NB4 (cell line): ENCODE results near the gene RPS5.

Source experiments
- DNase-seq: peaks from one replicate; pipeline ENCODE4 v3.0.0; 2010; ENCODE audit warnings: low read depth
- H3K4me3 ChIP-seq: one replicate; pipeline ENCODE4 v1.5.1; 2011; ENCODE audit warnings: mild to moderate bottlenecking, low read depth, low read length, moderate library complexity
- MYC ChIP-seq: IDR thresholded peaks from 2 replicates; pipeline ENCODE4 v1.6.1; 2011; ENCODE audit warnings: low read depth, low read length
- POLR2A ChIP-seq: IDR thresholded peaks from 2 replicates; pipeline ENCODE4 v1.6.1; 2011; ENCODE audit warnings: mild to moderate bottlenecking; ENCODE audit not compliant: insufficient read length; ENCODE audit errors: extremely low read depth
- TF ChIP-seq, protein P1 (sequence below): IDR thresholded peaks from 2 replicates; pipeline ENCODE4 v1.6.1; 2011; ENCODE audit warnings: low read depth, low read length
- TF ChIP-seq, protein P2 (sequence below): IDR thresholded peaks from one replicate; pipeline ENCODE4 v1.5.1; 2012; ENCODE audit warnings: low read depth, low read length

Gene RPS5

DNA sequence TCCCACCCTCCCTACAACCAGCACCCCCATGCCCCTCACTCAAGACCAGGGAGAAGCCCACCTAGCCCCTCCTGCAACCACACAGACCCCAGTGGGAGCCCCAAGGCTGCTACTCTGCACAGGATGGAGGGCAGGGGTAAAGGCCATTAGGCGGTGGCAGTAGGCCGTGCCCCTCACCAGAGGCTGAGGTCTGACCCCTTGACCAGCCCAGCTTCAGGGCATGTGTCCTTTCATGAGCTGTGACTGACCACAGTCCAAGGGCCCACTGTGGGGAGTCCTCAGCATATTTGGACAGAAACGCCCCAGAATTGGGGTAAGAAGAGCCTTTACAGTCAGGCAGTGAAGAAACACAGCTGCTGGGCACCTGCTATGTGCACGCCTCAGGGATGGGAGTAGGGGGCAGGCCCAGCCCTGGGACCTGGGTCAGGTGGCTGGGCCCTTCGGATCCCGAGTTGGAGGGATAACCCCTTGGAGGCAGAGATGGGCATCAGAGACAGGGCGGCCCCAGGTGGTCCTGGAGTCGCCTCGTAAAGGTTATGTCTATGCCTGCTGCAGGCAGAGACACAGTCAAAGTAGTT, 1.7 kb upstream of the RPS5 start:
- peak overlapping the region; percentile 82 for H3K4me3 ChIP-seq
- DNase-seq, result no peak
- TF ChIP-seq POLR2A (no peak), MYC (no peak)
- TF ChIP-seq, protein P1, sequence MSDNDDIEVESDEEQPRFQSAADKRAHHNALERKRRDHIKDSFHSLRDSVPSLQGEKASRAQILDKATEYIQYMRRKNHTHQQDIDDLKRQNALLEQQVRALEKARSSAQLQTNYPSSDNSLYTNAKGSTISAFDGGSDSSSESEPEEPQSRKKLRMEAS, result no peak
- TF ChIP-seq, protein P2, sequence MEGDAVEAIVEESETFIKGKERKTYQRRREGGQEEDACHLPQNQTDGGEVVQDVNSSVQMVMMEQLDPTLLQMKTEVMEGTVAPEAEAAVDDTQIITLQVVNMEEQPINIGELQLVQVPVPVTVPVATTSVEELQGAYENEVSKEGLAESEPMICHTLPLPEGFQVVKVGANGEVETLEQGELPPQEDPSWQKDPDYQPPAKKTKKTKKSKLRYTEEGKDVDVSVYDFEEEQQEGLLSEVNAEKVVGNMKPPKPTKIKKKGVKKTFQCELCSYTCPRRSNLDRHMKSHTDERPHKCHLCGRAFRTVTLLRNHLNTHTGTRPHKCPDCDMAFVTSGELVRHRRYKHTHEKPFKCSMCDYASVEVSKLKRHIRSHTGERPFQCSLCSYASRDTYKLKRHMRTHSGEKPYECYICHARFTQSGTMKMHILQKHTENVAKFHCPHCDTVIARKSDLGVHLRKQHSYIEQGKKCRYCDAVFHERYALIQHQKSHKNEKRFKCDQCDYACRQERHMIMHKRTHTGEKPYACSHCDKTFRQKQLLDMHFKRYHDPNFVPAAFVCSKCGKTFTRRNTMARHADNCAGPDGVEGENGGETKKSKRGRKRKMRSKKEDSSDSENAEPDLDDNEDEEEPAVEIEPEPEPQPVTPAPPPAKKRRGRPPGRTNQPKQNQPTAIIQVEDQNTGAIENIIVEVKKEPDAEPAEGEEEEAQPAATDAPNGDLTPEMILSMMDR, result no peak

DNA sequence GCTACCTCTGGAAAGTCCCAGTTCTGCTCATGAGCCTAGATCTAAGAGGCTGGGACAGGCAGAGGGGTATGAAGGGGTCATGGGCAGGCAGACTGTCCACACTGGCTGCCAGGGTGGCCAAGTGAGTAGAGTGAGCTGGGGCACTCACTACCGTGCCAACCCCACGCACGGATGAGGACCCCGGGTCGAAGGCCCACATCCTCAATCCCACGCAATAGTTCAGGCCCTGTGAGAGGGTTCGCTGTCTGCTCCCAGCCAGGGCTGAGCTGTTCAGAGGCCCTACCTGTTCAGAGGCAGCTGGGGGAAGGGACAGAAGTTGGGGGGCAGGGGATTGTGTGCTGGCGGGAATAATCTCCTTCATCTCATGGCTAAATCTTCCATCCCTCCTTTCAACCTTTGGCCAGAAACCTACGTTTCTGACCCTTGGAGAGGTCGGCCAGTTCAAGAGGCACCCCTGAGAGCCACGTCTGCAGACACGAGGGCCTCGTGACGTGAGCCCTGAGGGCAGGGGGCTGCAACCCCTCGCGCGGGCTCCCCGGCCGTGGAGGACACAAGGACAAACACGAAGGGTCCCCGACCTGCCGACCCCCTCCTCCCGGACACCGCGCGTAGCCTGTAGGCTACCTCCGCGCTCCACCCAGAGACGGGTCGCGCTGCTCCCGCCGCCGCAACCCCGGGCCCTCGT, 1.0 kb upstream of the RPS5 start:
- peak overlapping the region; percentile 82 for H3K4me3 ChIP-seq
- peak; percentile 48 for DNase-seq
- TF ChIP-seq MYC, result no peak

DNA sequence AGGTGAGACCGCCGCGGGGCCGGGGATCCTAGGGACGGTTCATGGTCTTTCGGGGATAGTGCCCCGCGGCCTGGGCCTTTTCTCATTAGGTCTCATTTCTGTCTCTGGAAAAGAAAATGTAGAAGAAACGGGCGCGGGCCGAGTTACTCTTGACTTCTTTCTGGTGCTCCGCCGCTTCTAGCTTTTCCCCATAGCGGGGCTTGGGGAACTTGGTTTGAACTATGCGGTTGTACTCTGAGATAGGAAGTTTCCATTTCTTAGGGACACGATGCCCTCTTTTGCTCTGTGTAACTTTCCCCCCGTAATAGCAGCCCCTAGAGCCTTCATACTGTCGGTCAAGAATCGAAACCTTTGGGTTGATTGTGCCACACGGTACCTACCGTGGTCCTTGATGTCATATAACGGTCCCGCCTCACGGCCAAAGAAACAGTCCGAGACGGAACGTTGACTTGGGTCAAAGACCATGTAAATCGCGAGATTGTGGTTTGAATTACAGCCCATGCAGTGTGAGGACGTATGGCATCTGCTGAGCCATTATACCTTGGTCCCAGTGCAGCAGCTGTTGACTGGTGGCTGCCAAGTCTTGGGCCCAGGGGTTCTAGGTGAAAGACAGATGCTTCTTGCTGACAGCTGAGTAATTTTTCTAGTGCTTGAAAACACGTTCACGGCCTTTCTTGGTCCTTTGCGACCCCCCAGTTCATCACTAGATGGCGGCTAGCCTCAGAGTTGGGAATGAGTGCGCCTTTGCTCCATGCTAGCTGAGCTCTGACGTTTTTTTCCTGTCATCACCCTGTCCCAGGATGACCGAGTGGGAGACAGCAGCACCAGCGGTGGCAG, 487 bp downstream of the RPS5 start:
- no peak for DNase-seq
- TF ChIP-seq, protein P1, result no peak
- no peak for TF ChIP-seq POLR2A
- TF ChIP-seq MYC, result 0 out of 2 replicates have a peak, but pooled peaks have one; percentile 12
- TF ChIP-seq, protein P2, result no peak
- H3K4me3 ChIP-seq, result peak overlapping the region; percentile 99

DNA sequence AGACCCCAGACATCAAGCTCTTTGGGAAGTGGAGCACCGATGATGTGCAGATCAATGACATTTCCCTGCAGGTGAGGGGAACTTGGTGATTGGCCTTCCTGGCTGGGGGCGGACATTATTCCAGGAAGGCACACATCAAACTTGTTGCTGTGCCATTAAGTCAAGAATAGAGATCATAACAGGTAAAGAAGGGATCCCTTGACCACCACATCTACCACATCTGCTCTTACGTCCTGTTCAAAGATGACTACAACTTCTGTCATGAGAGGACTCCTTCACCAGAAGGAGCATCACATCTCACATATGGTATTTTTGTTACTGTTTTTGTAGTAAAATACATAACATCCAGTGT, 1.1 kb downstream of the RPS5 start:
- DNase-seq, result no peak
- TF ChIP-seq MYC, result no peak
- H3K4me3 ChIP-seq, result peak overlapping the region; percentile 99

DNA sequence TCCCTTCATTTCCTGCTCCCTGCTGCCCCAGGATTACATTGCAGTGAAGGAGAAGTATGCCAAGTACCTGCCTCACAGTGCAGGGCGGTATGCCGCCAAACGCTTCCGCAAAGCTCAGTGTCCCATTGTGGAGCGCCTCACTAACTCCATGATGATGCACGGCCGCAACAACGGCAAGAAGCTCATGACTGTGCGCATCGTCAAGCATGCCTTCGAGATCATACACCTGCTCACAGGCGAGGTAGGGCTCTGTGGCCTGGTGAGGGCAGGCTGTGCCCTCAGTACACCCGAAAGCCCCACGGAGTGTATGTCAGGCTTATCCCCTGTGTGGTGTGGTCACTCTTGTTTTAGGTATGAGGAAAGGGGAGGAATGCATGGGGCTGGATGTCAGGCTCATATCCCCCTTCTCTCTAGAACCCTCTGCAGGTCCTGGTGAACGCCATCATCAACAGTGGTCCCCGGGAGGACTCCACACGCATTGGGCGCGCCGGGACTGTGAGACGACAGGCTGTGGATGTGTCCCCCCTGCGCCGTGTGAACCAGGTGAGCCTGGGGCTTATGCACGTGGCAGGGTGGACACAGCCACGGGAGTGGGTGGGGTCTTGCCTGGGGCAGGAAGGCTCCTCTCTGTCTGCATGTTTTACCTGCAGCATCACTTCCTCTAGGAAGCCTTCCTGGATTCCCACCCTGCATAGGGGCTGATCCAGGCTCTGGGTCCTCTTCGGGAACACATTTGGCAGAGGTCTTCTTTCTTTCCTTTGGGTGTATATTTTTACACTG, 6.1 kb downstream of the RPS5 start:
- no peak overlapping the region for H3K4me3 ChIP-seq
- DNase-seq, result no peak
- TF ChIP-seq, protein P1, result no peak
- TF ChIP-seq POLR2A (no peak), MYC (no peak)
- TF ChIP-seq, protein P2, result no peak

DNA sequence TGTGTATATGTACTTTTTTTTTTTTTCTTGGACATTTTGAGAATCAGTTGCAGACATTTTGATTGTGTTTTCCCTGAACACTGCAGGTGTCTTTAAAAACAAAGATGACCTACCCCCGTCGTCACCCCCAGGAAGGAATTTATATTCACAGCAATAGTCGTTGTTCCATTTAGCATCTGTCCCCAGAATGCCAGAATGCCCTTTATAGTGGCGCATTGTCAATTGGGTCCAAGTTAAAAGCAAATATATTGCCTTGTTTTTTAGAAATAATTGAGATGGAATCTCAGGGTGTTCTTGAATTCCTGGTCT, 6.6 kb downstream of the RPS5 start:
- H3K4me3 ChIP-seq, result no peak overlapping the region
- DNase-seq, result no peak
- no peak for TF ChIP-seq POLR2A
- TF ChIP-seq, protein P1, result no peak
- no peak for TF ChIP-seq MYC
- TF ChIP-seq, protein P2, result no peak
